HepG2 (cell line): ENCODE data around the gene VEGFA. TPM values are rescaled to one million over a fixed set of nuclear protein-coding genes. Genes with fewer than 3 reads are reported as not detected.

Source experiments
- ATAC-seq: fragments of 200-7000 bp; cut with Tn5 transposase; 3 replicates; pipeline ENCODE4 v1.9.1; 2020; ENCODE audit warnings: mild to moderate bottlenecking, moderate library complexity
- BruUV-seq: library from RNA; stranded (reverse); fragments of 400-500 nt; replicated peaks from 2 replicates; lab custom pipeline; 2021; lab: Mats Ljungman, UMichigan
- CTCF ChIA-PET: fragments of 300-600 bp; formaldehyde crosslinking; extraction: SDS; loops from one replicate; lab custom pipeline; 2021; ENCODE audit warnings: low total read pairs, inconsistent platforms, low intra/inter-chr PET ratio; lab: Yijun Ruan, JAX
- POLR2A ChIA-PET: fragments of 350-600 bp; sonication (Branson Sonifier 250); formaldehyde crosslinking; loops from one replicate; lab custom pipeline; 2020; ENCODE audit warnings: antibody characterized with exemption, inconsistent platforms; lab: Yijun Ruan, JAX
- DNase-seq: peaks from one replicate; pipeline ENCODE4 v3.0.0-alpha.2; 2015; ENCODE audit warnings: low spot score
- FAIRE-seq: peaks from 3 replicates; lab custom pipeline; 2011; peaks lifted over from hg19 to GRCh38; lab: Jason Lieb, UNC
- H2AFZ ChIP-seq: one replicate; pipeline ENCODE4 v1.6.1; 2011; ENCODE audit warnings: low read length, inconsistent platforms
- H3K27ac ChIP-seq: fragments of 300-600 bp; 3 replicates; pipeline ENCODE4 v1.8.0; 2011; ENCODE audit warnings: mixed run types, mild to moderate bottlenecking, mixed read lengths, low read length, inconsistent platforms; ENCODE audit not compliant: insufficient read depth; ENCODE audit errors: extremely low read length
- H3K27me3 ChIP-seq, 2 experiments: fragments of 200-600 bp in 1 of 2; 2 replicates in 1 of 2; 3 replicates in 1 of 2; pipeline versions ENCODE4 v1.6.0 to v1.8.0; 2011; ENCODE audit warnings: low read length in 2 of 2, mild to moderate bottlenecking in 2 of 2, moderate library complexity in 2 of 2, inconsistent platforms in 1 of 2; ENCODE audit not compliant: insufficient read depth in 2 of 2, control insufficient read depth in 1 of 2
- H3K36me3 ChIP-seq, 2 experiments: fragments of 200-600 bp in 1 of 2; replicated peaks in 1 of 2; 2 replicates in 1 of 2; 3 replicates in 1 of 2; pipeline versions ENCODE4 v1.5.1 to v1.8.0; 2011; ENCODE audit warnings: low read length in 2 of 2, inconsistent platforms in 1 of 2; ENCODE audit not compliant: insufficient read depth in 2 of 2, control insufficient read depth in 1 of 2
- H3K4me1 ChIP-seq: 2 replicates; pipeline ENCODE4 v1.5.1; 2012; ENCODE audit warnings: low read length, inconsistent platforms; ENCODE audit not compliant: insufficient read depth
- H3K4me2 ChIP-seq: 2 replicates; pipeline ENCODE4 v1.6.0; 2011; ENCODE audit warnings: low read depth, low read length, inconsistent platforms
- H3K4me3 ChIP-seq, 3 experiments: fragments of 200-600 bp in 1 of 3; sonication (generic), shearing (Covaris generic) in 1 of 3; replicated peaks in 1 of 3; 2 replicates each; pipeline ENCODE4 v1.5.1; 2011 to 2016; ENCODE audit warnings: low read length in 3 of 3, inconsistent platforms in 2 of 3, low read depth in 2 of 3, mild to moderate bottlenecking in 2 of 3, control low read depth in 1 of 3, mixed read lengths in 1 of 3; ENCODE audit not compliant: insufficient read depth in 1 of 3
- H3K79me2 ChIP-seq: one replicate; pipeline ENCODE4 v1.6.1; 2011; ENCODE audit warnings: low read length, inconsistent platforms; ENCODE audit not compliant: insufficient read depth
- H3K9ac ChIP-seq: 2 replicates; pipeline ENCODE4 v1.6.0; 2011; ENCODE audit warnings: mild to moderate bottlenecking, low read depth, low read length, inconsistent platforms; ENCODE audit not compliant: insufficient read depth
- H3K9me3 ChIP-seq: 2 replicates; pipeline ENCODE4 v1.5.1; 2012; ENCODE audit warnings: mild to moderate bottlenecking, low read length
- H4K20me1 ChIP-seq: 2 replicates; pipeline ENCODE4 v1.6.0; 2011; ENCODE audit warnings: inconsistent platforms, mild to moderate bottlenecking, low read length, moderate library complexity; ENCODE audit not compliant: insufficient read depth
- CREB1 ChIP-seq, 2 experiments: fragments of 450-650 bp in 1 of 2; IDR thresholded peaks; 2 replicates each; pipeline ENCODE4 v1.6.1; 2016 to 2017; ENCODE audit warnings: control low read depth in 1 of 2, mild to moderate bottlenecking in 1 of 2, missing compliant biosample characterization in 1 of 2, missing genetic modification characterization in 1 of 2
- FOXO4 ChIP-seq: sonication (generic); formaldehyde crosslinking; conservative IDR thresholded peaks from 2 replicates; pipeline ENCODE4 v1.8.1; 2023; ENCODE audit warnings: missing genetic modification reagents
- MXI1 ChIP-seq: IDR thresholded peaks from 3 replicates; pipeline ENCODE4 v1.6.1; 2012; ENCODE audit warnings: low read depth, low read length, inconsistent platforms, borderline replicate concordance
- PHF20 ChIP-seq: sonication (generic); formaldehyde crosslinking; IDR thresholded peaks from 2 replicates; pipeline ENCODE4 v1.5.0; 2020; ENCODE audit warnings: mild to moderate bottlenecking, missing genetic modification reagents
- ZFYVE20 ChIP-seq: sonication (generic); formaldehyde crosslinking; IDR thresholded peaks from 2 replicates; pipeline ENCODE4 v1.8.0; 2023; ENCODE audit warnings: low read depth, mild to moderate bottlenecking, moderate library complexity, missing genetic modification reagents, borderline replicate concordance
- ZNF143 ChIP-seq: sonication (generic); formaldehyde crosslinking; IDR thresholded peaks from 2 replicates; pipeline ENCODE4 v1.4.0; 2020; ENCODE audit warnings: missing genetic modification reagents
- WGBS: methylation state at CpG from one replicate; pipeline ENCODE4 v1.1.6; 2017; ENCODE audit warnings: low lambda C conversion rate; 5-methylcytosine and 5-hydroxymethylcytosine counted together
- in situ Hi-C: cut with HindIII; loops from 2 replicates; pipeline ENCODE4 v1.10.0; 2017; ENCODE audit warnings: low pct_unique_long_range_greater_than_20kb; ENCODE audit not compliant: extremely low pct_ligation_motif_present
- intact Hi-C: fragments of 100-400 bp; cut with micrococcal nuclease; formaldehyde crosslinking; loops from one replicate; pipeline ENCODE4 v1.10.0; 2022; ENCODE audit not compliant: unreplicated experiment
- polyA plus RNA-seq, 8 experiments: library from polyadenylated mRNA; depleted of rRNA in 3 of 8; stranded (reverse) in 7 of 8; unstranded in 1 of 8; fragments of >200 nt; fragmentation: Illumina TruSeq in 4 of 8; extraction: Trizol in 4 of 8; gene quantifications; 2 replicates each; pipeline versions ENCODE4 v1.2.1 to v1.2.3, GENCODE V29; 2011 to 2016; ENCODE audit warnings: low read depth in 4 of 8, missing spikeins in 1 of 8, mixed read lengths in 1 of 8; ENCODE audit not compliant: insufficient read depth in 1 of 8
- total RNA-seq, 5 experiments: library from RNA; depleted of rRNA; stranded (reverse); fragments of >200 nt; fragmentation: Illumina TruSeq; extraction: Trizol; gene quantifications; 2 replicates each; pipeline ENCODE4 v1.2.3, GENCODE V29; 2016; ENCODE audit warnings: low read depth in 1 of 5

Gene VEGFA
- total and polyA plus RNA-seq, 2 of the 13 experiments (the other 11 are each of a cell fraction or from before 2014, with no cell fraction given) = 68.1 to 629 TPM

- Histone ChIP-seq H3K27me3 (peaks cover 13 to 52% of the 10 kb centered on the region in 2 experiments; a peak in 4 of 5 replicates), H3K4me2 (no peak overlapping the region), H3K27ac (no peak overlapping the region), H3K4me1 (peaks cover 53% of the 10 kb centered on the region), H3K36me3 (no peaks in the 10 kb centered on the region), H3K9ac (no peak overlapping the region), H3K4me3 (no peak overlapping the region), H3K79me2 (no peaks in the 10 kb centered on the region), H2AFZ (no peak overlapping the region), H4K20me1 (no peaks in the 10 kb centered on the region), H3K9me3 (no peaks in the 10 kb centered on the region)
- DNase-seq = no peak
- WGBS = 24% methylated on average over 7 of the region's 7 CpGs
- intact Hi-C loops (loop anchor here (2.0 to 5.0 kb wide), 2 partner anchors 35 to 92 kb away; no protein-coding TSS in a partner anchor), in situ Hi-C loops (no loop called here)
- BruUV-seq = no TSS peak
- FAIRE-seq = no peak
- TF ChIP-seq PHF20 (CRISPR knock-in tag) = 0 out of 2 replicates have a peak, but pooled peaks have one; percentile 0
- no peak for TF ChIP-seq CREB1 (IDR thresholded peaks at IDR 0.05)
- TF ChIP-seq CREB1 (CRISPR knock-in tag; IDR thresholded peaks at IDR 0.05) = no peak
- TF ChIP-seq FOXO4 (CRISPR knock-in tag) = 0 out of 2 replicates have a peak, but pooled peaks have one; percentile 54
- TF ChIP-seq ZNF143 = no peak
- no peak for TF ChIP-seq MXI1
- ATAC-seq = no peak
- CTCF ChIA-PET = interaction anchor here (1.4 kb wide), 1 partner anchor 35 kb away, joined by 5 read pairs; no protein-coding TSS in a partner anchor
- POLR2A ChIA-PET = no interaction called here
Measured at GRCh38 chr6:43759136-43759906, 10.7 kb upstream of the VEGFA start.

- POLR2A ChIA-PET = interaction anchor here (0.8 kb wide), 1 partner anchor 125 kb away, joined by 3 read pairs; the partner anchor contains the start of gene MAD2L1BP
- Histone ChIP-seq H3K9me3 (no peaks in the 10 kb centered on the region), H3K36me3 (no peaks in the 10 kb centered on the region), H4K20me1 (no peaks in the 10 kb centered on the region), H3K9ac (no peak overlapping the region), H2AFZ (no peak overlapping the region), H3K27ac (no peak overlapping the region), H3K4me2 (no peak overlapping the region), H3K27me3 (peaks cover 13 to 52% of the 10 kb centered on the region in 2 experiments; a peak in 4 of 5 replicates), H3K4me3 (no peak overlapping the region), H3K79me2 (no peaks in the 10 kb centered on the region), H3K4me1 (peaks cover 59% of the 10 kb centered on the region)
- DNase-seq = no peak
- CTCF ChIA-PET = no interaction called here
- in situ Hi-C loops (no loop called here), intact Hi-C loops (loop anchor here (2.0 to 10.0 kb wide), 3 partner anchors 35 to 1875 kb away; no protein-coding TSS in a partner anchor)
- no peak for FAIRE-seq
- no TSS peak for BruUV-seq
- no peak for TF ChIP-seq ZFYVE20 (CRISPR knock-in tag)
- ATAC-seq = no peak
- WGBS = 20% methylated on average over 4 of the region's 4 CpGs
Measured at GRCh38 chr6:43759907-43760206, 10.2 kb upstream of the VEGFA start.
